GM12878 (cell line): Measurements from ENCODE around the gene PIGU. TPM values are rescaled to one million over a fixed set of nuclear protein-coding genes. Genes with fewer than 3 reads are reported as not detected.
"Not testable (repeated sequence)": the region's sequence is repeated elsewhere in the genome, so short reads cannot be mapped to it uniquely, and the experiment has no call there.

Experiments
- ATAC-seq: fragments of 200-7000 bp; cut with Tn5 transposase; 3 replicates; pipeline ENCODE4 v1.9.1; 2020; ENCODE audit warnings: mild to moderate bottlenecking, moderate library complexity
- BruUV-seq: library from RNA; stranded (reverse); fragments of 400-500 nt; replicated peaks from 2 replicates; lab custom pipeline; 2021; lab: Mats Ljungman, UMichigan
- CTCF ChIA-PET: fragments of 300-600 bp; sonication (Branson Sonifier 250); formaldehyde crosslinking; extraction: SDS; loops from one replicate; lab custom pipeline; 2021; ENCODE audit warnings: inconsistent platforms; lab: Yijun Ruan, JAX
- POLR2A ChIA-PET: fragments of 350-600 bp; formaldehyde crosslinking; extraction: SDS; loops from one replicate; lab custom pipeline; 2021; ENCODE audit warnings: inconsistent platforms; lab: Charles Lee
- RAD21 ChIA-PET: fragments of 300-600 bp; sonication (Branson Sonifier 250); formaldehyde crosslinking; loops from one replicate; lab custom pipeline; 2023; ENCODE audit warnings: antibody characterized with exemption; ENCODE audit not compliant: unreplicated experiment; lab: Charles Lee
- SMC1A ChIA-PET: fragments of 300-600 bp; sonication (Branson Sonifier 250); formaldehyde crosslinking; loops from one replicate; lab custom pipeline; 2023; ENCODE audit not compliant: unreplicated experiment, uncharacterized antibody; lab: Charles Lee
- DNase-seq: peaks from one replicate; pipeline ENCODE4 v3.0.0-alpha.2; 2011; ENCODE audit warnings: low read depth, low spot score
- FAIRE-seq: peaks from 3 replicates; lab custom pipeline; 2011; peaks lifted over from hg19 to GRCh38; lab: Jason Lieb, UNC
- H2AFZ ChIP-seq: 2 replicates; pipeline ENCODE4 v1.6.0; 2011; ENCODE audit warnings: low read depth, low read length, control low read depth; ENCODE audit not compliant: control insufficient read depth
- H3K27ac ChIP-seq: 2 replicates; pipeline ENCODE4 v1.5.1; 2011; ENCODE audit warnings: control low read depth; ENCODE audit not compliant: control insufficient read depth, insufficient read depth
- H3K27me3 ChIP-seq, 2 experiments: replicated peaks in 1 of 2; 2 replicates each; pipeline versions ENCODE4 v1.6.0 to v1.6.1; 2011; ENCODE audit warnings: low read length in 1 of 2; ENCODE audit not compliant: control insufficient read depth in 2 of 2, insufficient read depth in 2 of 2
- H3K36me3 ChIP-seq, 2 experiments: 2 replicates each; pipeline ENCODE4 v1.5.1; 2011; ENCODE audit warnings: low read length in 1 of 2; ENCODE audit not compliant: control insufficient read depth in 2 of 2, insufficient read depth in 2 of 2
- H3K4me1 ChIP-seq: 2 replicates; pipeline ENCODE4 v1.6.1; 2011; ENCODE audit warnings: mild to moderate bottlenecking, low read length, moderate library complexity, mixed read lengths; ENCODE audit not compliant: control insufficient read depth, insufficient read depth
- H3K4me2 ChIP-seq: 2 replicates; pipeline ENCODE4 v1.6.0; 2011; ENCODE audit warnings: control low read depth; ENCODE audit not compliant: control insufficient read depth, insufficient read depth
- H3K4me3 ChIP-seq: fragments of 200-600 bp; sonication (generic); 2 replicates; pipeline ENCODE4 v1.5.1; 2016
- H3K79me2 ChIP-seq: 2 replicates; pipeline ENCODE4 v1.6.0; 2011; ENCODE audit warnings: low read length; ENCODE audit not compliant: control insufficient read depth, insufficient read depth
- H3K9ac ChIP-seq: 2 replicates; pipeline ENCODE4 v1.8.0; 2011; ENCODE audit warnings: low read length, control low read depth, mixed read lengths; ENCODE audit not compliant: control insufficient read depth, insufficient read depth
- H3K9me3 ChIP-seq: replicated peaks from 3 replicates; pipeline ENCODE4 v1.5.1; 2011; ENCODE audit warnings: mild to moderate bottlenecking, low read length; ENCODE audit not compliant: control insufficient read depth, insufficient read depth
- H4K20me1 ChIP-seq: 2 replicates; pipeline ENCODE4 v1.6.0; 2011; ENCODE audit not compliant: control insufficient read depth, insufficient read depth
- CREM ChIP-seq: IDR thresholded peaks from 2 replicates; pipeline ENCODE4 v1.6.1; 2014; ENCODE audit warnings: antibody characterized with exemption, low read depth
- NR2F1 ChIP-seq: fragments of 450-650 bp; conservative IDR thresholded peaks from 2 replicates; pipeline ENCODE4 v1.6.1; 2017; ENCODE audit warnings: mild to moderate bottlenecking
- RBBP5 ChIP-seq: fragments of 200-600 bp; sonication (generic); conservative IDR thresholded peaks from 2 replicates; pipeline ENCODE4 v1.6.1; 2016
- SP1 ChIP-seq: IDR thresholded peaks from one replicate; pipeline ENCODE4 v1.6.1; 2011; ENCODE audit warnings: low read depth, low read length
- WGBS: methylation state at CpG from one replicate; pipeline ENCODE4 v1.1.6; 2016; ENCODE audit warnings: low lambda C conversion rate; ENCODE audit not compliant: insufficient replicate concordance, insufficient coverage; ENCODE audit errors: missing lambda C conversion rate; 5-methylcytosine and 5-hydroxymethylcytosine counted together
- in situ Hi-C: fragments of 300-500 bp; cut with MboI; formaldehyde crosslinking; loops from 9 replicates; pipeline ENCODE4 v1.14.3; 2018; ENCODE audit warnings: mixed read lengths
- intact Hi-C: fragments of 100-400 bp; cut with micrococcal nuclease; formaldehyde crosslinking; loops from one replicate; pipeline ENCODE4 v1.14.2; 2022; ENCODE audit not compliant: unreplicated experiment
- polyA plus RNA-seq, 11 experiments: library from polyadenylated mRNA; depleted of rRNA in 4 of 11; unstranded in 6 of 11; stranded (reverse) in 5 of 11; fragments of >200 nt; fragmentation: Nextera tagmentation in 4 of 11; fragmentation: Illumina TruSeq in 1 of 11; extraction: Ambion mirVana in 4 of 11; extraction: Trizol in 1 of 11; gene quantifications; 1 replicate in 1 of 11; 2 replicates in 10 of 11; pipeline versions ENCODE4 v1.2.1 to v1.2.3, GENCODE V29; 2011 to 2016; ENCODE audit warnings: inconsistent platforms in 2 of 11, missing spikeins in 2 of 11, low read depth in 1 of 11
- total RNA-seq, 4 experiments: library from RNA; depleted of rRNA in 3 of 4; stranded (reverse); fragments of >200 nt in 3 of 4; fragmentation: Illumina TruSeq in 1 of 4; extraction: Trizol in 1 of 4; gene quantifications; 2 replicates each; pipeline versions ENCODE4 v1.2.1 to v1.2.3, GENCODE V29; 2013 to 2021
- TF ChIP-seq, protein P1 (sequence below): fragments of 450-650 bp; IDR thresholded peaks from 2 replicates; pipeline ENCODE4 v1.6.1; 2016; ENCODE audit warnings: mild to moderate bottlenecking
- TF ChIP-seq, protein P2 (sequence below): fragments of 150-350 bp; IDR thresholded peaks from 2 replicates; pipeline ENCODE4 v1.6.1; 2014; ENCODE audit warnings: mild to moderate bottlenecking, low read depth, low read length
- TF ChIP-seq, protein P3 (sequence below): fragments of 450-650 bp; IDR thresholded peaks from 2 replicates; pipeline ENCODE4 v1.6.1; 2017; ENCODE audit warnings: mild to moderate bottlenecking, low read depth, inconsistent platforms; ENCODE audit not compliant: poor library complexity, severe bottlenecking

Gene PIGU
- total and polyA plus RNA-seq, 10 of the 15 experiments (the other 5 are each of a cell fraction or from before 2014, with no cell fraction given): 4.1 to 88.2 (median 25.0) TPM

DNA sequence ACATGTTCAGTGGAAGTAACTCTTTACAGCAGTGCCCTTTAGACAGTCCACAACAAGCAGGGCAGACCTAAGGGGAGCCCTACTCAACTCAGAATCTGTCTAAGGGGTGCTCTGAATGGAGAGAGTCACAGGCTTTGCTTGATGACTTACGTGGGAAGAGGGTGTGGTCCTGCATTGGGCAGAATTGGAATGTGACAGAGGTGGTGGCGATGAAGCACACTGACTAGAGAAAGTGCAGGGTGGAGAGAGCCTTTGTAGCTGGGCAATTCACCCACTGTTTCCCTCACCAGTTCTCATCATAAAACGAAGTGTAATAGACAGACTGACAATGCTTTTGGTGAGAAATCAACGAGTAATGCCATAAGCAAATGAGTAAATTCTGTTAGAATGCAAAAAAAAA lies 38.5 kb upstream of the PIGU start:
- ChIA-PET POLR2A (no interaction called here), CTCF (interaction anchor here (0.6 to 3.1 kb wide), 2 partner anchors 54 to 82 kb away, joined by 3 to 31 read pairs; no protein-coding TSS in a partner anchor), SMC1A (interaction anchor here (0.5 to 13.1 kb wide), 2 partner anchors 53 to 314 kb away, joined by 3 to 146 read pairs; no protein-coding TSS in a partner anchor), RAD21 (interaction anchor here (0.6 kb wide), 1 partner anchor 89 kb away, joined by 3 read pairs; no protein-coding TSS in a partner anchor)
- Histone ChIP-seq H3K27me3 (no peaks in the 10 kb centered on the region), H3K9ac (no peak overlapping the region), H3K4me3 (no peak overlapping the region), H3K27ac (no peak overlapping the region), H3K9me3 (no peaks in the 10 kb centered on the region), H3K36me3 (peaks cover 0 to 4% of the 10 kb centered on the region in 2 experiments; a peak in 3 of 4 replicates), H2AFZ (no peak overlapping the region), H4K20me1 (no peaks in the 10 kb centered on the region), H3K79me2 (peaks cover 2% of the 10 kb centered on the region), H3K4me1 (peaks cover 47% of the 10 kb centered on the region), H3K4me2 (no peak overlapping the region)
- TF ChIP-seq NR2F1 (no peak), CREM (no peak), RBBP5 (no peak), SP1 (no peak)
- TF ChIP-seq, protein P1, sequence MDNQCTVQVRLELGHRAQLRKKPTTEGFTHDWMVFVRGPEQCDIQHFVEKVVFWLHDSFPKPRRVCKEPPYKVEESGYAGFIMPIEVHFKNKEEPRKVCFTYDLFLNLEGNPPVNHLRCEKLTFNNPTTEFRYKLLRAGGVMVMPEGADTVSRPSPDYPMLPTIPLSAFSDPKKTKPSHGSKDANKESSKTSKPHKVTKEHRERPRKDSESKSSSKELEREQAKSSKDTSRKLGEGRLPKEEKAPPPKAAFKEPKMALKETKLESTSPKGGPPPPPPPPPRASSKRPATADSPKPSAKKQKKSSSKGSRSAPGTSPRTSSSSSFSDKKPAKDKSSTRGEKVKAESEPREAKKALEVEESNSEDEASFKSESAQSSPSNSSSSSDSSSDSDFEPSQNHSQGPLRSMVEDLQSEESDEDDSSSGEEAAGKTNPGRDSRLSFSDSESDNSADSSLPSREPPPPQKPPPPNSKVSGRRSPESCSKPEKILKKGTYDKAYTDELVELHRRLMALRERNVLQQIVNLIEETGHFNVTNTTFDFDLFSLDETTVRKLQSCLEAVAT: no peak
- TF ChIP-seq, protein P2, sequence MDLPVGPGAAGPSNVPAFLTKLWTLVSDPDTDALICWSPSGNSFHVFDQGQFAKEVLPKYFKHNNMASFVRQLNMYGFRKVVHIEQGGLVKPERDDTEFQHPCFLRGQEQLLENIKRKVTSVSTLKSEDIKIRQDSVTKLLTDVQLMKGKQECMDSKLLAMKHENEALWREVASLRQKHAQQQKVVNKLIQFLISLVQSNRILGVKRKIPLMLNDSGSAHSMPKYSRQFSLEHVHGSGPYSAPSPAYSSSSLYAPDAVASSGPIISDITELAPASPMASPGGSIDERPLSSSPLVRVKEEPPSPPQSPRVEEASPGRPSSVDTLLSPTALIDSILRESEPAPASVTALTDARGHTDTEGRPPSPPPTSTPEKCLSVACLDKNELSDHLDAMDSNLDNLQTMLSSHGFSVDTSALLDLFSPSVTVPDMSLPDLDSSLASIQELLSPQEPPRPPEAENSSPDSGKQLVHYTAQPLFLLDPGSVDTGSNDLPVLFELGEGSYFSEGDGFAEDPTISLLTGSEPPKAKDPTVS: no peak
- TF ChIP-seq, protein P3, sequence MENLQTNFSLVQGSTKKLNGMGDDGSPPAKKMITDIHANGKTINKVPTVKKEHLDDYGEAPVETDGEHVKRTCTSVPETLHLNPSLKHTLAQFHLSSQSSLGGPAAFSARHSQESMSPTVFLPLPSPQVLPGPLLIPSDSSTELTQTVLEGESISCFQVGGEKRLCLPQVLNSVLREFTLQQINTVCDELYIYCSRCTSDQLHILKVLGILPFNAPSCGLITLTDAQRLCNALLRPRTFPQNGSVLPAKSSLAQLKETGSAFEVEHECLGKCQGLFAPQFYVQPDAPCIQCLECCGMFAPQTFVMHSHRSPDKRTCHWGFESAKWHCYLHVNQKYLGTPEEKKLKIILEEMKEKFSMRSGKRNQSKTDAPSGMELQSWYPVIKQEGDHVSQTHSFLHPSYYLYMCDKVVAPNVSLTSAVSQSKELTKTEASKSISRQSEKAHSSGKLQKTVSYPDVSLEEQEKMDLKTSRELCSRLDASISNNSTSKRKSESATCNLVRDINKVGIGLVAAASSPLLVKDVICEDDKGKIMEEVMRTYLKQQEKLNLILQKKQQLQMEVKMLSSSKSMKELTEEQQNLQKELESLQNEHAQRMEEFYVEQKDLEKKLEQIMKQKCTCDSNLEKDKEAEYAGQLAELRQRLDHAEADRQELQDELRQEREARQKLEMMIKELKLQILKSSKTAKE: no peak
- DNase-seq (no peak), FAIRE-seq (no peak), ATAC-seq (no peak)
- intact Hi-C loops (no loop called here), in situ Hi-C loops (no loop called here)
- BruUV-seq: no TSS peak
- WGBS: 96% methylated on average over 4 of the region's 4 CpGs

DNA sequence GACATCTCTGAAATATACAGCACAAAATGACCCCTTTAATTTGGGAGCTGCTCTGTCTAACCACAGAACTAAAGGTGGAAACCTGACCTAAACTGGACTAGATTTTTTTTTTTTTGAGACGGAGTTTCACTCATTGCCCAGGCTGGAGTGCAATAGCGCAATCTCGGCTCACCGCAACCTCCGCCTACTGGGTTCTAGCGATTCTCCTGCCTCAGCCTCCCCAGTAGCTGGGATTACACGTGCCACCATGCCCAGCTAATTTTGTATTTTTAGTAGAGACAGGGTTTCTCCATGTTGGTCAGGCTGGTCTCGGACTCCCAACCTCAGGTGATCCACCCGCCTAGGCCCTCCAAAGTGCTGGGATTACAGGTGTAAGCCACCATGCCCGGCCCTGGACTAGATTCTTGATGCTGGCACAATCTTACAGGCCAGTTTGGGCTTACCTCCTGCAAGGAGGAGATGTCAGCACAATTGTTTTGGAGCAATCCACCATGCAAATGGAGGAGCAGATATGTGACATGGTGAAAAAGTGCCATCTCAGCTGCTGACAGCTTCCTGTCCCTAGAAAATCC lies 37.1 kb upstream of the PIGU start:
- H3K27me3 ChIP-seq, H3K4me2 ChIP-seq, FAIRE-seq, BruUV-seq, intact Hi-C loops, H3K9me3 ChIP-seq, H2AFZ ChIP-seq, in situ Hi-C loops, H3K36me3 ChIP-seq, H4K20me1 ChIP-seq, H3K79me2 ChIP-seq, H3K4me3 ChIP-seq, H3K9ac ChIP-seq, DNase-seq, ATAC-seq: not testable (repeated sequence)
- WGBS: 96% methylated on average over 10 of the region's 10 CpGs
- POLR2A ChIA-PET: interaction anchor here (0.5 to 3.1 kb wide), 6 partner anchors 10 to 199 kb away, joined by 3 to 11 read pairs (median 4); partner anchors contain the start of gene TP53INP2
- SMC1A ChIA-PET: interaction anchor here (0.7 to 13.1 kb wide), 11 partner anchors 14 to 401 kb away, joined by 3 to 146 read pairs (median 4); partner anchors contain the start of gene DYNLRB1
- peaks cover 43% of the 10 kb centered on the region for H3K4me1 ChIP-seq
- RAD21 ChIA-PET: interaction anchor here (1.1 to 7.0 kb wide), 4 partner anchors 33 to 401 kb away, joined by 3 to 112 read pairs (median 5); no protein-coding TSS in a partner anchor
- CTCF ChIA-PET: interaction anchor here (0.6 to 3.1 kb wide), 4 partner anchors 8 to 124 kb away, joined by 3 to 31 read pairs (median 3); partner anchors contain the start of gene TP53INP2
- peak overlapping the region; percentile 56 for H3K27ac ChIP-seq
